ENCODE results near the gene ARHGDIB. TPM values are rescaled to one million over a fixed set of nuclear protein-coding genes. Genes with fewer than 3 reads are reported as not detected.

ARHGDIB gene
- total RNA-seq (1,161 TPM), polyA plus RNA-seq (820 TPM)
- long read RNA-seq, donor 1, transcript ARHGDIB-201 (6 exons, 1,256 nt), result major isoform, 63 of 83 reads
- long read RNA-seq, donor 1, partial matches to known transcripts, result 17 of 83 reads
- long read RNA-seq, donor 1, other reads (novel, unspliced or antisense), result 0 of 83 reads
- long read RNA-seq, donor 2, result 0 reads
- long read RNA-seq, donor 3, transcript ARHGDIB-201 (6 exons, 1,256 nt), result major isoform, 590 of 898 reads
- long read RNA-seq, donor 3, transcript ARHGDIB-204 (4 exons, 590 nt), result minor isoform, 11 of 898 reads
- long read RNA-seq, donor 3, transcript ARHGDIB-202 (4 exons, 593 nt), result minor isoform, 7 of 898 reads
- long read RNA-seq, donor 3, transcript ARHGDIB-206 (7 exons, 859 nt), result minor isoform, 5 of 898 reads
- long read RNA-seq, donor 3, partial matches to known transcripts, result 279 of 898 reads
- long read RNA-seq, donor 3, other reads (novel, unspliced or antisense), result 6 of 898 reads
- long read RNA-seq, donor 4, transcript ARHGDIB-202 (4 exons, 593 nt), result minor isoform, 5 of 380 reads
- long read RNA-seq, donor 4, transcript ARHGDIB-201 (6 exons, 1,256 nt), result major isoform, 248 of 380 reads
- long read RNA-seq, donor 4, partial matches to known transcripts, result 117 of 380 reads
- long read RNA-seq, donor 4, other reads (novel, unspliced or antisense), result 5 of 380 reads
- long read RNA-seq, donor 5, transcript ARHGDIB-204 (4 exons, 590 nt), result minor isoform, 5 of 1,000 reads
- long read RNA-seq, donor 5, transcript ARHGDIB-206 (7 exons, 859 nt), result minor isoform, 5 of 1,000 reads
- long read RNA-seq, donor 5, transcript ARHGDIB-201 (6 exons, 1,256 nt), result major isoform, 670 of 1,000 reads
- long read RNA-seq, donor 5, transcript ARHGDIB-202 (4 exons, 593 nt), result minor isoform, 16 of 1,000 reads
- long read RNA-seq, donor 5, partial matches to known transcripts, result 299 of 1,000 reads
- long read RNA-seq, donor 5, other reads (novel, unspliced or antisense), result 5 of 1,000 reads
- long read RNA-seq, donor 6, transcript ARHGDIB-204 (4 exons, 590 nt), result minor isoform, 6 of 510 reads
- long read RNA-seq, donor 6, transcript ARHGDIB-202 (4 exons, 593 nt), result minor isoform, 10 of 510 reads
- long read RNA-seq, donor 6, transcript ARHGDIB-201 (6 exons, 1,256 nt), result major isoform, 241 of 510 reads
- long read RNA-seq, donor 6, partial matches to known transcripts, result 248 of 510 reads
- long read RNA-seq, donor 6, other reads (novel, unspliced or antisense), result 0 of 510 reads
- long read RNA-seq, donor 7, transcript ARHGDIB-201 (6 exons, 1,256 nt), result major isoform, 673 of 883 reads
- long read RNA-seq, donor 7, transcript ARHGDIB-204 (4 exons, 590 nt), result minor isoform, 11 of 883 reads
- long read RNA-seq, donor 7, transcript ARHGDIB-202 (4 exons, 593 nt), result minor isoform, 6 of 883 reads
- long read RNA-seq, donor 7, transcript ARHGDIB-206 (7 exons, 859 nt), result minor isoform, 6 of 883 reads
- long read RNA-seq, donor 7, partial matches to known transcripts, result 177 of 883 reads
- long read RNA-seq, donor 7, other reads (novel, unspliced or antisense), result 9 of 883 reads
- long read RNA-seq, donor 8, transcript ARHGDIB-201 (6 exons, 1,256 nt), result major isoform, 208 of 337 reads
- long read RNA-seq, donor 8, partial matches to known transcripts, result 122 of 337 reads
- long read RNA-seq, donor 8, other reads (novel, unspliced or antisense), result 0 of 337 reads
- long read RNA-seq, donor 9, transcript ARHGDIB-204 (4 exons, 590 nt), result minor isoform, 6 of 532 reads
- long read RNA-seq, donor 9, transcript ARHGDIB-206 (7 exons, 859 nt), result minor isoform, 5 of 532 reads
- long read RNA-seq, donor 9, transcript ARHGDIB-202 (4 exons, 593 nt), result minor isoform, 6 of 532 reads
- long read RNA-seq, donor 9, transcript ARHGDIB-201 (6 exons, 1,256 nt), result major isoform, 378 of 532 reads
- long read RNA-seq, donor 9, partial matches to known transcripts, result 129 of 532 reads
- long read RNA-seq, donor 9, other reads (novel, unspliced or antisense), result 8 of 532 reads
- long read RNA-seq, donor 10, transcript ARHGDIB-202 (4 exons, 593 nt), result minor isoform, 5 of 625 reads
- long read RNA-seq, donor 10, transcript ARHGDIB-201 (6 exons, 1,256 nt), result major isoform, 403 of 625 reads
- long read RNA-seq, donor 10, transcript ARHGDIB-204 (4 exons, 590 nt), result minor isoform, 6 of 625 reads
- long read RNA-seq, donor 10, partial matches to known transcripts, result 207 of 625 reads
- long read RNA-seq, donor 10, other reads (novel, unspliced or antisense), result 0 of 625 reads

GRCh38 chr12:14961466-14962152, at the start of gene ARHGDIB:
TSS of gene ARHGDIB (minus strand) at chr12:14961601. CDS start at chr12:14950712, 10,889 bp downstream.
- Histone ChIP-seq H3K9me3 (ENCODE audit: control insufficient read depth in 2 of 2, insufficient read depth in 1 of 2, low read length in 1 of 2) (no peaks in the 10 kb centered on the region), H3K4me1 (ENCODE audit: control insufficient read depth in 2 of 2, insufficient read depth in 2 of 2, low read length in 2 of 2) (peaks cover 12 to 34% of the 10 kb centered on the region in 2 donors), H3K36me3 (ENCODE audit: control insufficient read depth in 2 of 2, insufficient read depth in 2 of 2, low read length in 1 of 2) (peaks cover 9 to 15% of the 10 kb centered on the region in 2 donors), H3K27me3 (ENCODE audit: control insufficient read depth in 2 of 2, insufficient read depth in 1 of 2, low read length in 1 of 2) (no peaks in the 10 kb centered on the region), H3K4me3 (ENCODE audit: low read length in 2 of 2) (peak within 1 kb of the TSS; percentile 91), H3K27ac (ENCODE audit: low read depth in 1 of 2, low read length in 1 of 2) (peak within 1 kb of the TSS; percentile 99)
- 4% methylated on average over 14 of the region's 14 CpGs for WGBS
- DNase-seq (ENCODE audit: low read depth in 6 of 9, low spot score in 9 of 9), result peak in 8 of 9 donors; percentile 75 to 97 (median 92)

DNA sequence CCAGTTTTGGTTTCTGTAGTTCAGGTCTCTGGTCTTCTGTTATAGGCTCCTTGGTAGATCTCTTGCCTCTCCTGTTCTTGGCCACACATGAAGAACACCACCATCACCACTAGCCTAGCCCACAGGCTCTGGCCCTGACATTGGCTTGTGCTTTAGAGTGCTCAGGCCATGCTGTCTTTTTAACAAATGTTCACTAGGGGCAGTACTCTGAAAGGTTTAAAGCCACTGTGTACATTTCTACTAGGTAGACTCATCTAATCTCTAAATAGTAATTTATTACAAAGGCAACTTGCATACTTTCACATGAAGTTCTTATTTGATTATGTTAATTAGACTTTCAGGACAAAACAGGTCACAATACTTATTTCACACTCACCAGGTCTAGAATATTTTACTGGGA, 49.8 kb upstream of the ARHGDIB start:
- Histone ChIP-seq H3K27me3 (ENCODE audit: control insufficient read depth in 2 of 2, insufficient read depth in 1 of 2, low read length in 1 of 2) (no peaks in the 10 kb centered on the region), H3K27ac (ENCODE audit: low read depth in 1 of 2, low read length in 1 of 2) (no peak overlapping the region), H3K36me3 (ENCODE audit: control insufficient read depth in 2 of 2, insufficient read depth in 2 of 2, low read length in 1 of 2) (no peaks in the 10 kb centered on the region), H3K9me3 (ENCODE audit: control insufficient read depth in 2 of 2, insufficient read depth in 1 of 2, low read length in 1 of 2) (no peaks in the 10 kb centered on the region), H3K4me3 (ENCODE audit: low read length in 2 of 2) (no peak overlapping the region), H3K4me1 (ENCODE audit: control insufficient read depth in 2 of 2, insufficient read depth in 2 of 2, low read length in 2 of 2) (no peaks in the 10 kb centered on the region)
- DNase-seq (ENCODE audit: low read depth in 6 of 9, low spot score in 9 of 9), result no peak

GRCh38 chr12:15007551-15007950, 46.1 kb upstream of the ARHGDIB start:
- Histone ChIP-seq H3K36me3 (ENCODE audit: control insufficient read depth in 2 of 2, insufficient read depth in 2 of 2, low read length in 1 of 2) (no peaks in the 10 kb centered on the region), H3K27me3 (ENCODE audit: control insufficient read depth in 2 of 2, insufficient read depth in 1 of 2, low read length in 1 of 2) (peaks cover 0 to 9% of the 10 kb centered on the region in 2 donors), H3K27ac (ENCODE audit: low read depth in 1 of 2, low read length in 1 of 2) (no peak overlapping the region), H3K4me1 (ENCODE audit: control insufficient read depth in 2 of 2, insufficient read depth in 2 of 2, low read length in 2 of 2) (no peaks in the 10 kb centered on the region), H3K9me3 (ENCODE audit: control insufficient read depth in 2 of 2, insufficient read depth in 1 of 2, low read length in 1 of 2) (no peaks in the 10 kb centered on the region), H3K4me3 (ENCODE audit: low read length in 2 of 2) (no peak overlapping the region)
- no peak for DNase-seq (ENCODE audit: low read depth in 6 of 9, low spot score in 9 of 9)
- 89% methylated on average over 3 of the region's 3 CpGs for WGBS

DNA sequence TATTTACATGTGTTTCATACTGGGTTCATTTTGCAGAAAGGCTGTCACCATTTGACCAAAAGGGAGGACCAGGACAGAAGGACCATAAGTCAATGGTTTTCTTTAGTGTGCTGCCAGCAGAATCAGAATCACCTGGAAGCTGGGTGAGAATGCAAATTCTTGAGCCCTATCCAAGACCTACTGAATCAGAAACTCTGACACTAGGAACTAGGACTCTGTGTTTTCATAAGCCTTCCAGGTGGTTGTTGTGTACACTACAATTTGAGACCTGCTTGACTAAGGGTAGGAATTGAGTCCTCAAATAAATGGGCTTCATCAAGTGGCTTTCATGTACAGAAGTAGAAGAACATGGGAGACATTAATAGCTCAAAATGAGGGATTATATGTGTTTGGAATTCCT, 43.7 kb upstream of the ARHGDIB start:
- no peaks in the 10 kb centered on the region for H3K36me3 ChIP-seq (ENCODE audit: control insufficient read depth in 2 of 2, insufficient read depth in 2 of 2, low read length in 1 of 2)
- DNase-seq (ENCODE audit: low read depth in 6 of 9, low spot score in 9 of 9), result no peak
- no peak overlapping the region for H3K4me3 ChIP-seq (ENCODE audit: low read length in 2 of 2)
- no peaks in the 10 kb centered on the region for H3K9me3 ChIP-seq (ENCODE audit: control insufficient read depth in 2 of 2, insufficient read depth in 1 of 2, low read length in 1 of 2)
- no peak overlapping the region for H3K27ac ChIP-seq (ENCODE audit: low read depth in 1 of 2, low read length in 1 of 2)
- peaks cover 0 to 23% of the 10 kb centered on the region in 2 donors for H3K27me3 ChIP-seq (ENCODE audit: control insufficient read depth in 2 of 2, insufficient read depth in 1 of 2, low read length in 1 of 2)
- no peaks in the 10 kb centered on the region for H3K4me1 ChIP-seq (ENCODE audit: control insufficient read depth in 2 of 2, insufficient read depth in 2 of 2, low read length in 2 of 2)

GRCh38 chr12:15004421-15004820, 43.0 kb upstream of the ARHGDIB start:
- H3K36me3 ChIP-seq (ENCODE audit: control insufficient read depth in 2 of 2, insufficient read depth in 2 of 2, low read length in 1 of 2), result no peaks in the 10 kb centered on the region
- WGBS, result 91% methylated on average over 2 of the region's 2 CpGs
- H3K4me3 ChIP-seq (ENCODE audit: low read length in 2 of 2), result no peak overlapping the region
- no peak for DNase-seq (ENCODE audit: low read depth in 6 of 9, low spot score in 9 of 9)
- H3K4me1 ChIP-seq (ENCODE audit: control insufficient read depth in 2 of 2, insufficient read depth in 2 of 2, low read length in 2 of 2), result no peaks in the 10 kb centered on the region
- no peaks in the 10 kb centered on the region for H3K9me3 ChIP-seq (ENCODE audit: control insufficient read depth in 2 of 2, insufficient read depth in 1 of 2, low read length in 1 of 2)
- peaks cover 0 to 23% of the 10 kb centered on the region in 2 donors for H3K27me3 ChIP-seq (ENCODE audit: control insufficient read depth in 2 of 2, insufficient read depth in 1 of 2, low read length in 1 of 2)
- no peak overlapping the region for H3K27ac ChIP-seq (ENCODE audit: low read depth in 1 of 2, low read length in 1 of 2)

DNA sequence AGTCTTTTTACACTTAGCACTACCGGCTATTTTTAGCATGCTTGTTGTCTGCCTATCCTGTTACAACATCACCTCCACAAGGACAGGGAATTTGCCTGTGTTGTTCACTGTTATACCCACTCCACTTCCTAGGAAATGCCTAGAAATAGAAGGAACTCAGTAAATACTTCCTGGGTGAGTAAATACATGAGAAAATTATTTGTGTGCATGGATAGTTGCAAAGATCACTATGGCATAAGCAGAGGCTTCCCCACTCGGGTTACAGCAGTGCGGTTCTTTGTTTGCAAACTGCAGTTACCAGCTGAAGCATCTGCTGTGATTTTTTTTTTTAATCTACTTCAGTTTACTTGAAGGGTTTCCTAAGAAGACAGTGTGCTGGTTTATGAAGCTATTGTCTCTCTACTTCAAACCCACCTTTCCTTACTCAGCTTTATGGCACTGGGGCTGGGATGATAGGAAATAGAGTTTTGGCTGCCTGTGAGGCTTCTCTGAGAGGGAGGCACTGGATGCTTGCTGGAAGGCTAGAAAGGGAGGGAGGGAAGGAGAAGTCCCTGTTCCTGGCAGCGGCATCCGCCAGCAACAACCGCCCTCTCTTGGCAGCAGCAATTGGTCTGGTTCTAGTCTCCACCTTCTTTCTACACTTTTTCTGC, 40.5 kb upstream of the ARHGDIB start:
- peaks cover 0 to 27% of the 10 kb centered on the region in 2 donors for H3K27me3 ChIP-seq (ENCODE audit: control insufficient read depth in 2 of 2, insufficient read depth in 1 of 2, low read length in 1 of 2)
- H3K27ac ChIP-seq (ENCODE audit: low read depth in 1 of 2, low read length in 1 of 2), result no peak overlapping the region
- no peaks in the 10 kb centered on the region for H3K4me1 ChIP-seq (ENCODE audit: control insufficient read depth in 2 of 2, insufficient read depth in 2 of 2, low read length in 2 of 2)
- DNase-seq (ENCODE audit: low read depth in 6 of 9, low spot score in 9 of 9), result no peak
- H3K36me3 ChIP-seq (ENCODE audit: control insufficient read depth in 2 of 2, insufficient read depth in 2 of 2, low read length in 1 of 2), result no peaks in the 10 kb centered on the region
- H3K4me3 ChIP-seq (ENCODE audit: low read length in 2 of 2), result no peak overlapping the region
- H3K9me3 ChIP-seq (ENCODE audit: control insufficient read depth in 2 of 2, insufficient read depth in 1 of 2, low read length in 1 of 2), result no peaks in the 10 kb centered on the region
- 72% methylated on average over 6 of the region's 6 CpGs for WGBS

GRCh38 chr12:15000575-15000974, 39.2 kb upstream of the ARHGDIB start:
- peaks cover 0 to 1% of the 10 kb centered on the region in 2 donors for H3K4me1 ChIP-seq (ENCODE audit: control insufficient read depth in 2 of 2, insufficient read depth in 2 of 2, low read length in 2 of 2)
- peaks cover 0 to 27% of the 10 kb centered on the region in 2 donors for H3K27me3 ChIP-seq (ENCODE audit: control insufficient read depth in 2 of 2, insufficient read depth in 1 of 2, low read length in 1 of 2)
- H3K4me3 ChIP-seq (ENCODE audit: low read length in 2 of 2), result no peak overlapping the region
- no peaks in the 10 kb centered on the region for H3K36me3 ChIP-seq (ENCODE audit: control insufficient read depth in 2 of 2, insufficient read depth in 2 of 2, low read length in 1 of 2)
- no peak overlapping the region for H3K27ac ChIP-seq (ENCODE audit: low read depth in 1 of 2, low read length in 1 of 2)
- DNase-seq (ENCODE audit: low read depth in 6 of 9, low spot score in 9 of 9), result no peak
- no peaks in the 10 kb centered on the region for H3K9me3 ChIP-seq (ENCODE audit: control insufficient read depth in 2 of 2, insufficient read depth in 1 of 2, low read length in 1 of 2)
- WGBS, result 97% methylated on average over 2 of the region's 2 CpGs

Data from thymus (tissue), 14 donors.